K562 (cell line): Measurements from ENCODE around the gene POT1.

Source experiments
- POLR2AphosphoS5 ChIP-seq: IDR thresholded peaks from 2 replicates; pipeline ENCODE4 v1.6.1; 2011; ENCODE audit warnings: mild to moderate bottlenecking, low read depth, low read length, moderate library complexity; ENCODE audit not compliant: control insufficient read depth, insufficient read depth
- RAD21 ChIP-seq, 2 experiments: fragments of 250-450 bp in 1 of 2; fragments of 450-650 bp in 1 of 2; sonication (Bioruptor Pico) in 1 of 2; formaldehyde crosslinking in 1 of 2; IDR thresholded peaks in 1 of 2; conservative IDR thresholded peaks in 1 of 2; 2 replicates each; pipeline versions ENCODE4 v1.4.0 to v1.8.0; 2020 to 2022; ENCODE audit warnings: mild to moderate bottlenecking in 2 of 2, moderate library complexity in 1 of 2
- ZBTB43 ChIP-seq: sonication (generic); formaldehyde crosslinking; IDR thresholded peaks from 2 replicates; pipeline ENCODE4 v1.8.0; 2023; ENCODE audit warnings: mild to moderate bottlenecking, missing genetic modification reagents
- TF ChIP-seq, protein P1 (sequence below): fragments of 250-450 bp; sonication (Bioruptor Pico); IDR thresholded peaks from 2 replicates; pipeline ENCODE4 v1.4.0; 2020; ENCODE audit warnings: mild to moderate bottlenecking, moderate library complexity, borderline replicate concordance
- TF ChIP-seq, protein P2 (sequence below), 3 experiments: IDR thresholded peaks in 2 of 3; conservative IDR thresholded peaks in 1 of 3; 2 replicates each; pipeline ENCODE4 v1.5.1; 2011 to 2012; ENCODE audit warnings: low read length in 3 of 3, mild to moderate bottlenecking in 3 of 3, control low read depth in 2 of 3, improper control_type of control experiment in 1 of 3, inconsistent platforms in 1 of 3, low read depth in 1 of 3, mixed read lengths in 1 of 3, moderate library complexity in 1 of 3; ENCODE audit not compliant: insufficient read depth in 2 of 3
- TF ChIP-seq, protein P3 (sequence below), 2 experiments: fragments of 450-650 bp; formaldehyde crosslinking in 1 of 2; IDR thresholded peaks; 2 replicates each; pipeline versions ENCODE4 v1.4.0 to v1.6.1; 2014 to 2020; ENCODE audit warnings: mild to moderate bottlenecking in 2 of 2, borderline replicate concordance in 1 of 2, low read depth in 1 of 2

- no peak for TF ChIP-seq POLR2AphosphoS5
- TF ChIP-seq, protein P1, sequence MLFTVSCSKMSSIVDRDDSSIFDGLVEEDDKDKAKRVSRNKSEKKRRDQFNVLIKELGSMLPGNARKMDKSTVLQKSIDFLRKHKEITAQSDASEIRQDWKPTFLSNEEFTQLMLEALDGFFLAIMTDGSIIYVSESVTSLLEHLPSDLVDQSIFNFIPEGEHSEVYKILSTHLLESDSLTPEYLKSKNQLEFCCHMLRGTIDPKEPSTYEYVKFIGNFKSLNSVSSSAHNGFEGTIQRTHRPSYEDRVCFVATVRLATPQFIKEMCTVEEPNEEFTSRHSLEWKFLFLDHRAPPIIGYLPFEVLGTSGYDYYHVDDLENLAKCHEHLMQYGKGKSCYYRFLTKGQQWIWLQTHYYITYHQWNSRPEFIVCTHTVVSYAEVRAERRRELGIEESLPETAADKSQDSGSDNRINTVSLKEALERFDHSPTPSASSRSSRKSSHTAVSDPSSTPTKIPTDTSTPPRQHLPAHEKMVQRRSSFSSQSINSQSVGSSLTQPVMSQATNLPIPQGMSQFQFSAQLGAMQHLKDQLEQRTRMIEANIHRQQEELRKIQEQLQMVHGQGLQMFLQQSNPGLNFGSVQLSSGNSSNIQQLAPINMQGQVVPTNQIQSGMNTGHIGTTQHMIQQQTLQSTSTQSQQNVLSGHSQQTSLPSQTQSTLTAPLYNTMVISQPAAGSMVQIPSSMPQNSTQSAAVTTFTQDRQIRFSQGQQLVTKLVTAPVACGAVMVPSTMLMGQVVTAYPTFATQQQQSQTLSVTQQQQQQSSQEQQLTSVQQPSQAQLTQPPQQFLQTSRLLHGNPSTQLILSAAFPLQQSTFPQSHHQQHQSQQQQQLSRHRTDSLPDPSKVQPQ (CRISPR knock-in tag) = no peak
- TF ChIP-seq, protein P2, sequence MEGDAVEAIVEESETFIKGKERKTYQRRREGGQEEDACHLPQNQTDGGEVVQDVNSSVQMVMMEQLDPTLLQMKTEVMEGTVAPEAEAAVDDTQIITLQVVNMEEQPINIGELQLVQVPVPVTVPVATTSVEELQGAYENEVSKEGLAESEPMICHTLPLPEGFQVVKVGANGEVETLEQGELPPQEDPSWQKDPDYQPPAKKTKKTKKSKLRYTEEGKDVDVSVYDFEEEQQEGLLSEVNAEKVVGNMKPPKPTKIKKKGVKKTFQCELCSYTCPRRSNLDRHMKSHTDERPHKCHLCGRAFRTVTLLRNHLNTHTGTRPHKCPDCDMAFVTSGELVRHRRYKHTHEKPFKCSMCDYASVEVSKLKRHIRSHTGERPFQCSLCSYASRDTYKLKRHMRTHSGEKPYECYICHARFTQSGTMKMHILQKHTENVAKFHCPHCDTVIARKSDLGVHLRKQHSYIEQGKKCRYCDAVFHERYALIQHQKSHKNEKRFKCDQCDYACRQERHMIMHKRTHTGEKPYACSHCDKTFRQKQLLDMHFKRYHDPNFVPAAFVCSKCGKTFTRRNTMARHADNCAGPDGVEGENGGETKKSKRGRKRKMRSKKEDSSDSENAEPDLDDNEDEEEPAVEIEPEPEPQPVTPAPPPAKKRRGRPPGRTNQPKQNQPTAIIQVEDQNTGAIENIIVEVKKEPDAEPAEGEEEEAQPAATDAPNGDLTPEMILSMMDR (IDR thresholded peaks at IDR 0.05 in 2 of 3, conservative IDR thresholded peaks at IDR 0.05 in 1 of 3; ENCODE audit: insufficient read depth in 2 of 3, low read depth in 1 of 3, low read length in 3 of 3) = no peak
- no peak for TF ChIP-seq ZBTB43
- TF ChIP-seq, protein P3, sequence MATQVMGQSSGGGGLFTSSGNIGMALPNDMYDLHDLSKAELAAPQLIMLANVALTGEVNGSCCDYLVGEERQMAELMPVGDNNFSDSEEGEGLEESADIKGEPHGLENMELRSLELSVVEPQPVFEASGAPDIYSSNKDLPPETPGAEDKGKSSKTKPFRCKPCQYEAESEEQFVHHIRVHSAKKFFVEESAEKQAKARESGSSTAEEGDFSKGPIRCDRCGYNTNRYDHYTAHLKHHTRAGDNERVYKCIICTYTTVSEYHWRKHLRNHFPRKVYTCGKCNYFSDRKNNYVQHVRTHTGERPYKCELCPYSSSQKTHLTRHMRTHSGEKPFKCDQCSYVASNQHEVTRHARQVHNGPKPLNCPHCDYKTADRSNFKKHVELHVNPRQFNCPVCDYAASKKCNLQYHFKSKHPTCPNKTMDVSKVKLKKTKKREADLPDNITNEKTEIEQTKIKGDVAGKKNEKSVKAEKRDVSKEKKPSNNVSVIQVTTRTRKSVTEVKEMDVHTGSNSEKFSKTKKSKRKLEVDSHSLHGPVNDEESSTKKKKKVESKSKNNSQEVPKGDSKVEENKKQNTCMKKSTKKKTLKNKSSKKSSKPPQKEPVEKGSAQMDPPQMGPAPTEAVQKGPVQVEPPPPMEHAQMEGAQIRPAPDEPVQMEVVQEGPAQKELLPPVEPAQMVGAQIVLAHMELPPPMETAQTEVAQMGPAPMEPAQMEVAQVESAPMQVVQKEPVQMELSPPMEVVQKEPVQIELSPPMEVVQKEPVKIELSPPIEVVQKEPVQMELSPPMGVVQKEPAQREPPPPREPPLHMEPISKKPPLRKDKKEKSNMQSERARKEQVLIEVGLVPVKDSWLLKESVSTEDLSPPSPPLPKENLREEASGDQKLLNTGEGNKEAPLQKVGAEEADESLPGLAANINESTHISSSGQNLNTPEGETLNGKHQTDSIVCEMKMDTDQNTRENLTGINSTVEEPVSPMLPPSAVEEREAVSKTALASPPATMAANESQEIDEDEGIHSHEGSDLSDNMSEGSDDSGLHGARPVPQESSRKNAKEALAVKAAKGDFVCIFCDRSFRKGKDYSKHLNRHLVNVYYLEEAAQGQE (IDR thresholded peaks at IDR 0.05; ENCODE audit: borderline replicate concordance) = no peak
- TF ChIP-seq, protein P3 (CRISPR knock-in tag; IDR thresholded peaks at IDR 0.05; ENCODE audit: low read depth) = no peak
- TF ChIP-seq RAD21 (CRISPR knock-in tag; conservative IDR thresholded peaks at IDR 0.05 in 1 of 2, IDR thresholded peaks at IDR 0.05 in 1 of 2) = no peak
Measured at GRCh38 chr7:124937076-124937475, 7.5 kb upstream of the POT1 start.
